HepG2 (cell line): ENCODE results near the gene MYL12B. TPM values are rescaled to one million over a fixed set of nuclear protein-coding genes. Genes with fewer than 3 reads are reported as not detected.

Experiments used
- ATAC-seq: fragments of 200-7000 bp; cut with Tn5 transposase; 3 replicates; pipeline ENCODE4 v1.9.1; 2020; ENCODE audit warnings: mild to moderate bottlenecking, moderate library complexity
- BruUV-seq: library from RNA; stranded (reverse); fragments of 400-500 nt; replicated peaks from 2 replicates; lab custom pipeline; 2021; lab: Mats Ljungman, UMichigan
- CTCF ChIA-PET: fragments of 300-600 bp; formaldehyde crosslinking; extraction: SDS; loops from one replicate; lab custom pipeline; 2021; ENCODE audit warnings: low total read pairs, inconsistent platforms, low intra/inter-chr PET ratio; lab: Yijun Ruan, JAX
- POLR2A ChIA-PET: fragments of 350-600 bp; sonication (Branson Sonifier 250); formaldehyde crosslinking; loops from one replicate; lab custom pipeline; 2020; ENCODE audit warnings: antibody characterized with exemption, inconsistent platforms; lab: Yijun Ruan, JAX
- DNase-seq: peaks from one replicate; pipeline ENCODE4 v3.0.0-alpha.2; 2015; ENCODE audit warnings: low spot score
- FAIRE-seq: peaks from 3 replicates; lab custom pipeline; 2011; peaks lifted over from hg19 to GRCh38; lab: Jason Lieb, UNC
- H2AFZ ChIP-seq: one replicate; pipeline ENCODE4 v1.6.1; 2011; ENCODE audit warnings: low read length, inconsistent platforms
- H3K27ac ChIP-seq: fragments of 300-600 bp; 3 replicates; pipeline ENCODE4 v1.8.0; 2011; ENCODE audit warnings: mixed run types, mild to moderate bottlenecking, mixed read lengths, low read length, inconsistent platforms; ENCODE audit not compliant: insufficient read depth; ENCODE audit errors: extremely low read length
- H3K27me3 ChIP-seq, 2 experiments: fragments of 200-600 bp in 1 of 2; 2 replicates in 1 of 2; 3 replicates in 1 of 2; pipeline versions ENCODE4 v1.6.0 to v1.8.0; 2011; ENCODE audit warnings: low read length in 2 of 2, mild to moderate bottlenecking in 2 of 2, moderate library complexity in 2 of 2, inconsistent platforms in 1 of 2; ENCODE audit not compliant: insufficient read depth in 2 of 2, control insufficient read depth in 1 of 2
- H3K36me3 ChIP-seq, 2 experiments: fragments of 200-600 bp in 1 of 2; replicated peaks in 1 of 2; 2 replicates in 1 of 2; 3 replicates in 1 of 2; pipeline versions ENCODE4 v1.5.1 to v1.8.0; 2011; ENCODE audit warnings: low read length in 2 of 2, inconsistent platforms in 1 of 2; ENCODE audit not compliant: insufficient read depth in 2 of 2, control insufficient read depth in 1 of 2
- H3K4me1 ChIP-seq: 2 replicates; pipeline ENCODE4 v1.5.1; 2012; ENCODE audit warnings: low read length, inconsistent platforms; ENCODE audit not compliant: insufficient read depth
- H3K4me2 ChIP-seq: 2 replicates; pipeline ENCODE4 v1.6.0; 2011; ENCODE audit warnings: low read depth, low read length, inconsistent platforms
- H3K4me3 ChIP-seq, 3 experiments: fragments of 200-600 bp in 1 of 3; sonication (generic), shearing (Covaris generic) in 1 of 3; replicated peaks in 1 of 3; 2 replicates each; pipeline ENCODE4 v1.5.1; 2011 to 2016; ENCODE audit warnings: low read length in 3 of 3, inconsistent platforms in 2 of 3, low read depth in 2 of 3, mild to moderate bottlenecking in 2 of 3, control low read depth in 1 of 3, mixed read lengths in 1 of 3; ENCODE audit not compliant: insufficient read depth in 1 of 3
- H3K79me2 ChIP-seq: one replicate; pipeline ENCODE4 v1.6.1; 2011; ENCODE audit warnings: low read length, inconsistent platforms; ENCODE audit not compliant: insufficient read depth
- H3K9ac ChIP-seq: 2 replicates; pipeline ENCODE4 v1.6.0; 2011; ENCODE audit warnings: mild to moderate bottlenecking, low read depth, low read length, inconsistent platforms; ENCODE audit not compliant: insufficient read depth
- H3K9me3 ChIP-seq: 2 replicates; pipeline ENCODE4 v1.5.1; 2012; ENCODE audit warnings: mild to moderate bottlenecking, low read length
- H4K20me1 ChIP-seq: 2 replicates; pipeline ENCODE4 v1.6.0; 2011; ENCODE audit warnings: inconsistent platforms, mild to moderate bottlenecking, low read length, moderate library complexity; ENCODE audit not compliant: insufficient read depth
- ATF1 ChIP-seq: IDR thresholded peaks from 2 replicates; pipeline ENCODE4 v1.6.1; 2016; ENCODE audit warnings: mild to moderate bottlenecking, control low read depth
- CREM ChIP-seq, 2 experiments: sonication (generic) in 1 of 2; formaldehyde crosslinking in 1 of 2; IDR thresholded peaks; 2 replicates each; pipeline versions ENCODE4 v1.4.0 to v1.6.1; 2016 to 2020; ENCODE audit warnings: antibody characterized with exemption in 1 of 2, mild to moderate bottlenecking in 1 of 2, missing genetic modification reagents in 1 of 2
- DRAP1 ChIP-seq: IDR thresholded peaks from 2 replicates; pipeline ENCODE4 v1.6.1; 2016; ENCODE audit warnings: missing genetic modification reagents, missing compliant biosample characterization
- HNF4A ChIP-seq: sonication (generic); formaldehyde crosslinking; IDR thresholded peaks from 2 replicates; pipeline ENCODE4 v1.4.0; 2020; ENCODE audit warnings: missing genetic modification reagents
- JUN ChIP-seq: sonication (generic); formaldehyde crosslinking; IDR thresholded peaks from 2 replicates; pipeline ENCODE4 v1.4.0; 2020; ENCODE audit warnings: mild to moderate bottlenecking, missing genetic modification reagents
- NFIB ChIP-seq: sonication (generic); formaldehyde crosslinking; IDR thresholded peaks from 2 replicates; pipeline ENCODE4 v1.9.0; 2021; ENCODE audit warnings: missing genetic modification reagents, mild to moderate bottlenecking, borderline replicate concordance
- NPAS2 ChIP-seq: sonication (generic); formaldehyde crosslinking; IDR thresholded peaks from 2 replicates; pipeline ENCODE4 v1.8.0; 2022; ENCODE audit warnings: mild to moderate bottlenecking, missing genetic modification reagents, borderline replicate concordance
- NR2F6 ChIP-seq, 2 experiments: IDR thresholded peaks; 2 replicates each; pipeline ENCODE4 v1.6.1; 2016; ENCODE audit warnings: antibody characterized with exemption in 1 of 2, mild to moderate bottlenecking in 1 of 2
- SMAD1 ChIP-seq: sonication (generic); formaldehyde crosslinking; IDR thresholded peaks from 2 replicates; pipeline ENCODE4 v1.4.0; 2020; ENCODE audit warnings: missing genetic modification reagents, low read depth, mild to moderate bottlenecking, borderline replicate concordance
- SOX6 ChIP-seq, 2 experiments: fragments of 450-650 bp in 1 of 2; sonication (generic) in 1 of 2; formaldehyde crosslinking in 1 of 2; IDR thresholded peaks; 2 replicates each; pipeline versions ENCODE4 v1.4.0 to v1.6.1; 2017 to 2020; ENCODE audit warnings: antibody characterized with exemption in 1 of 2, mild to moderate bottlenecking in 1 of 2, missing genetic modification reagents in 1 of 2
- XBP1 ChIP-seq: sonication (generic); formaldehyde crosslinking; IDR thresholded peaks from 2 replicates; pipeline ENCODE4 v1.5.0; 2020; ENCODE audit warnings: missing genetic modification reagents
- ZEB1 ChIP-seq: IDR thresholded peaks from 2 replicates; pipeline ENCODE4 v1.6.1; 2012; ENCODE audit warnings: mild to moderate bottlenecking, low read depth, inconsistent platforms; ENCODE audit not compliant: insufficient replicate concordance
- ZNF12 ChIP-seq: sonication (generic); formaldehyde crosslinking; IDR thresholded peaks from 2 replicates; pipeline ENCODE4 v1.5.0; 2020; ENCODE audit warnings: missing genetic modification reagents
- ZNF180 ChIP-seq: sonication (generic); formaldehyde crosslinking; IDR thresholded peaks from 2 replicates; pipeline ENCODE4 v1.4.0; 2020; ENCODE audit warnings: low read depth, missing genetic modification reagents, borderline replicate concordance
- ZNF317 ChIP-seq: sonication (generic); formaldehyde crosslinking; IDR thresholded peaks from 2 replicates; pipeline ENCODE4 v1.5.0; 2020; ENCODE audit warnings: mild to moderate bottlenecking, missing genetic modification reagents
- ZNF562 ChIP-seq: sonication (generic); formaldehyde crosslinking; IDR thresholded peaks from 2 replicates; pipeline ENCODE4 v1.8.0; 2022; ENCODE audit warnings: missing genetic modification reagents, borderline replicate concordance
- ZNF619 ChIP-seq: sonication (generic); formaldehyde crosslinking; IDR thresholded peaks from 2 replicates; pipeline ENCODE4 v1.4.0; 2020; ENCODE audit warnings: mild to moderate bottlenecking, missing genetic modification reagents
- WGBS: methylation state at CpG from one replicate; pipeline ENCODE4 v1.1.6; 2017; ENCODE audit warnings: low lambda C conversion rate; 5-methylcytosine and 5-hydroxymethylcytosine counted together
- in situ Hi-C: cut with HindIII; loops from 2 replicates; pipeline ENCODE4 v1.10.0; 2017; ENCODE audit warnings: low pct_unique_long_range_greater_than_20kb; ENCODE audit not compliant: extremely low pct_ligation_motif_present
- intact Hi-C: fragments of 100-400 bp; cut with micrococcal nuclease; formaldehyde crosslinking; loops from one replicate; pipeline ENCODE4 v1.10.0; 2022; ENCODE audit not compliant: unreplicated experiment
- polyA plus RNA-seq, 8 experiments: library from polyadenylated mRNA; depleted of rRNA in 3 of 8; stranded (reverse) in 7 of 8; unstranded in 1 of 8; fragments of >200 nt; fragmentation: Illumina TruSeq in 4 of 8; extraction: Trizol in 4 of 8; gene quantifications; 2 replicates each; pipeline versions ENCODE4 v1.2.1 to v1.2.3, GENCODE V29; 2011 to 2016; ENCODE audit warnings: low read depth in 4 of 8, missing spikeins in 1 of 8, mixed read lengths in 1 of 8; ENCODE audit not compliant: insufficient read depth in 1 of 8
- total RNA-seq, 5 experiments: library from RNA; depleted of rRNA; stranded (reverse); fragments of >200 nt; fragmentation: Illumina TruSeq; extraction: Trizol; gene quantifications; 2 replicates each; pipeline ENCODE4 v1.2.3, GENCODE V29; 2016; ENCODE audit warnings: low read depth in 1 of 5

The MYL12B gene
- total and polyA plus RNA-seq, 2 of the 13 experiments (the other 11 are each of a cell fraction or from before 2014, with no cell fraction given): 265 to 340 TPM

DNA sequence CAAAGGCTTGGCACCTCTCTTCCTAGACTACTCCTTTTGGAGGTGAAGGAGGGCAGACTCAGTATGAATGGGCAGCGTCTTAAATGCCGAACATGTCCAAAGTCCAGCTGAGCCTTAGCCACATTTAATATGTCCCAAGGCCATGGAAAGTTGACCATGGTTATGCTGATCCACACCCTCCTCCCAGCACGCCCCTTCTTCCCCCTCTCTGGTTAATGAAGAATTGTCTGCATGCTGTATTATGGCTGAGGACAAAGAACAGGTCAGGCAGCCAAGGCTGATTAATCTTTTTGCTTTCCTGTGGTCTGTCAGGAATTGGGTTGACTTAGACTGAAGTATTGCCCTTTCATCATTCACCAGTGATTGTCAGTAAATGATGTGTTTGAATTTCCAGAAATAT, 36.3 kb upstream of the MYL12B start (continued):
- TF ChIP-seq ZNF180 (CRISPR knock-in tag) (no peak), NPAS2 (CRISPR knock-in tag) (no peak), XBP1 (no peak), ZNF619 (CRISPR knock-in tag) (no peak), SMAD1 (CRISPR knock-in tag) (no peak), HNF4A (CRISPR knock-in tag) (0 out of 2 replicates have a peak, but pooled peaks have one; percentile 22), DRAP1 (CRISPR knock-in tag) (no peak), ZEB1 (no peak), ZNF317 (no peak), ZNF562 (CRISPR knock-in tag) (no peak), SOX6 (IDR thresholded peaks at IDR 0.05) (no peak), SOX6 (CRISPR knock-in tag; IDR thresholded peaks at IDR 0.05) (0 out of 2 replicates have a peak, but pooled peaks have one; percentile 11), NFIB (CRISPR knock-in tag) (no peak)

DNA sequence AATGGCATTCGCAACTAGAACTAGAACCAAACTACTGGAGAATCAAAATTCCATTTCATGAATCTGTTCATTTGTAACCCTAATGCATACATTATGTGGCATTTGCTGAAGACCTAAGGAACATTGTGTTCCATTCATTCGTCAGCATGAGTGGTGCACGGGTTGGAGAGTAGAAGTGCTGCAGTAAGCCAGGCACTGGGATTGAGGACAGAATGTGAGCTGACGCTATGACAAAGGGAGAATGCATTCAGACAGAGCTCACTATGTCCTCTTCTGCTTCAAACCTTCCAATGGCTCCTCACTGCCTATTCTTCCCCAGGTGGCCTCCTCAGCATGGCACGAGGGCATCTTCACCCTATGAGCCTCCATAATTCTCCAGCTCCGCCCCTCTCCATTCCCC, 35.9 kb upstream of the MYL12B start:
- 93% methylated on average over 6 of the region's 6 CpGs for WGBS
- ATAC-seq (peak; percentile 46), DNase-seq (no peak), FAIRE-seq (no peak)
- Histone ChIP-seq H2AFZ (no peak overlapping the region), H3K79me2 (no peaks in the 10 kb centered on the region), H3K36me3 (no peaks in the 10 kb centered on the region), H3K4me3 (no peak overlapping the region), H3K27ac (no peak overlapping the region), H3K27me3 (no peaks in the 10 kb centered on the region), H3K4me2 (no peak overlapping the region), H3K9me3 (no peaks in the 10 kb centered on the region), H4K20me1 (no peaks in the 10 kb centered on the region), H3K9ac (no peak overlapping the region), H3K4me1 (peaks cover 40% of the 10 kb centered on the region)
- ChIA-PET CTCF (no interaction called here), POLR2A (interaction anchor here (0.8 to 1.2 kb wide), 3 partner anchors 8 to 109 kb away, joined by 3 to 5 read pairs (median 4); no protein-coding TSS in a partner anchor)
- in situ Hi-C loops: no loop called here
- TF ChIP-seq ATF1 (no peak), JUN (CRISPR knock-in tag) (no peak), NR2F6 (IDR thresholded peaks at IDR 0.05) (0 out of 2 replicates have a peak, but pooled peaks have one; percentile 2), NR2F6 (CRISPR knock-in tag; IDR thresholded peaks at IDR 0.05) (no peak), ZNF12 (CRISPR knock-in tag) (0 out of 2 replicates have a peak, but pooled peaks have one; percentile 10), CREM (IDR thresholded peaks at IDR 0.05) (0 out of 2 replicates have a peak, but pooled peaks have one; percentile 4), CREM (CRISPR knock-in tag; IDR thresholded peaks at IDR 0.05) (no peak)
- intact Hi-C loops: no loop called here
- BruUV-seq: no TSS peak
